HG03066 (cell line): ENCODE data around the gene SEPTIN12.
"Not testable (repeated sequence)": the region's sequence is repeated elsewhere in the genome, so short reads cannot be mapped to it uniquely, and the experiment has no call there.

ENCODE experiments used
- ATAC-seq: cut with Tn5 transposase; IDR thresholded peaks from one replicate; pipeline ENCODE4 v1.9.1; 2021; ENCODE audit warnings: low read depth; ENCODE audit not compliant: unreplicated experiment

Gene SEPTIN12

DNA sequence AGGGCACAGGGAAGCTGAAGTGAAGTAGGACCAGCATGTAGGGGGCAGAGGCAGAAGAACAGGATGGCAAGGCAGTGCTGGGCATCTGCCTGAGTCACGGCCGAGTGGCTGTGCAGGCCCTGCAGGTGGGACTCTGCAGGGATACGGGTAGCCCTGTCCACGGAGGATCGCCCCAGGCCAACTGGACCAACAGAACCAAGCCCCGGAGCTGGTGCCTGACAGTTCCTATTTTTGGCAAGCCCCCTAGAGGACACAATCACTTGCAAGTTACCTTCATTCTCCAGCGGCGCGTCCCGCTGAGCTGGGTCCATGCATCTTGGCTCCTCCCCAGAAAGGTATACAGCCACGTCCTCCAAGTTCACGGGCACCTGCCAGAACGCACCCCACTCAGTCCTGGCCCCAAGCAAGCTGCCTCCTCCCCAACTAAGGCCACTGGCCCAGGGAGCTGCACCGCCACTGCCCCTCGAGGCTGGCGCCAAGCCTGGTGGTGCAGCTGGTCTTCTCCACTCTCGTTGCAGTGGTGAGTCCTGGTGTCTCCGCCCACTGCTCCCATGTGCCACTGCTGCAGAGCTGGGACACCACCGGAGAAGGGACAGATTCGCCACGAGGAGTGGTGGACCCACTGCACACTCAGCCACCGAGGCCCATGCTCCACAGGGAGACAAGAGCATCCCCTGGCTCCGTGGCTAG lies 27.8 kb downstream of the SEPTIN12 start:
- ATAC-seq: no peak

DNA sequence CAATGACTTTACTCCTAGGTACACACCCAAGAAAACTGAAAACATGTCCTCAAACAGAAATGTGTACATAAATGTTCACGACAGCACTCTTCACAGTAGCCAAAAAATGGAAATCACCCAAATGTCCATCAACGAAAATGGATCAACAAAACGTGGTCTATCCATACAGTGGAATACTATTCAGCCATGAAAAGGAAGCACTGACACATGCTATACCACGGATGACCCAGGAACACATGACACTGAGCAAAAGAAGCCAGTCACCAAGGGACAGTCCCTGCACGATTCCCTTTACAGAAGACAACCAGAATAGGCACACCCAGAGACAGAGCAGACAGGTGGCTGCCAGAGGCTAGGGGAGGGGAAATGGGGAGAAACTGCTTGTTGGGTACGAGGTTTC lies 32.5 kb downstream of the SEPTIN12 start:
- ATAC-seq: no peak

DNA sequence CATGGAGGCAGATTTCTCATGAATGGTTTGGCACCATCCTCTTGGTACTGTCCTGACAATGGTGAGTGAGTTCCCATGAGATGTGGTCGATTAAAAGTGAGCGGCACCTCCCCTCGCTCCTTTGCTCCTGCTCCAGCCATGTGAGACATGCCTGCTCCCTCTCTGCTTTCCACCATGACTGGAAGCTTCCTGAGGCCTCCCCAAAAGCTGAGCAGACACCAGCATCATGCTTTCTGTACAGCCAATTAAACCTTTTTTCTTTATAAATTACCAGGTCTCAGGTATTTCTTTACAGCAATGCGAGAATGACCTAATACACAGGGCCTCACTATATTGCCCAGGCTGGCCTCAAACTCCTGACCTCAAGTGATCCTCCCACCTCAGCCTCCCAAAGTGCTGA lies 33.3 kb downstream of the SEPTIN12 start:
- ATAC-seq: no peak

DNA sequence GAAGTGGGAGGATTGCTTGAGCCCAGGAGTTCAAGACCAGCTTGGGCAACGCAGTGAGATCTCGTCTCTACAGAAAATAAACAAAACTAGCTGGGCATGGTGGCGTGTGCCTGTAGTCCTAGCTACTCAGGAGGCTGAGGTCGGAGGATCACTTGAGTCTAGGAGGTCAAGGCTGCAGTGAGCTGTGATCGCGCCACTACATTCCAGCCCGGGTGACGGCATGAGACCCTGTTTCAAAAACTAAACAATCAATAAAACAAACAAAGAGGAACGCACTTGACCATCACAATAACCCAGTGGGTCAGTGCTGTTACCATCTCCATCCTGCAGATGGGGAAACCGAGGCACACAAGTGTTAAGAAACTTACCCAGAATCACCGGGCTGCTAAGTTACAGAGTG lies 34.9 kb downstream of the SEPTIN12 start:
- ATAC-seq: no peak

DNA sequence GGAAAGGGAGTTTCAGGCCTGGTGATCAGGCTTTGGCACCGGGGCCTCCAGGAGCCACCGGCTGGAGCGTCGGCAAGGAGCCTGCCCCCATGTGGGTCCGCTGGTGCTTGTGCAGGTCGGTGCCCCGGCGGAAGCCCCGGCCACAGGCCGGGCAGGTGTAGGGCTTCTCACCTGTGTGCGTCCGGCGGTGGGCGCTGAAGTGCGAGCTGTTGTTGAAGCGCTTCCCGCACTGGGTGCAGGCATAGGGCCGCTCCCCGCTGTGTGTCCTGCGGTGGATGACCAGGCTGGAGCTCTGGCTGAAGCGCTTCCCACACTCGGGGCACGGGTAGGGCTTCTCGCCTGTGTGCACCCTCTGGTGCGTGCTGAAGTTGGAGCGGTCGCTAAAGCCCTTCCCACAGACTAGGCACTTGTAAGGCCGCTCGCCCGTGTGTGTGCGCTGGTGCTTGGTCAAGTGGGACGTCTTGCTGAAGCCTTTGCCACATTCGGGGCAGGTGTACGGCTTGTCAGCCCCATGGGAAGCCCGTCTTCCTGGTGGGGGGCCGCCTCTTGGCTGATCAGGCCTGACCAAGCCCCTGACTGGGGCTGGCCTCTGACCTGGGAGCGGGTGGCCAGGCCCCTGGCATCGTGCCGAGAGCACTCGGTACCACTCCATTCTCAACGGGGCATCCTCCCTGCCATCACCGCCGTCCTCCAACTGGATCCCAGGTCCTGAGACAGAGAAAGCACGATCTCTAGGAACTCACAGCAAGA lies 35.6 kb downstream of the SEPTIN12 start:
- no peak for ATAC-seq

DNA sequence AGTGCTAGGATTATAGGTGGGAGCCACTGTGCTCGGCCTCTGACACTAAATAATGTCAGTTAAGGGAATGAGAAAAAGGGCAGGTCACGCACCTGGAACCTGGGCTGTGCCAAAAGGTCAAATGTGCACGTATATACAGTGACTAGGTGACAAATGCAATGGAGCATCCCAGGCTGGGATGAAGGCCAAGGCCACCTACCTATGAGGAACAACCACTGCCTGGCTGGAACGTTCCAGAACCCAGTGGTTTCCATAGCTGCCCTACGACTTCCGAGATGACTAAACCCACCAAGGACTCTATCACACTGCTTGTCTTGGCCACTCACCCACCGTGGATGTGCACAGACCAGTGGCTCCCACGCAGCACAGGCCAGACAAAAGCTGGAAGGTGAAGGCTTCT lies 37.2 kb downstream of the SEPTIN12 start:
- ATAC-seq: no peak

DNA sequence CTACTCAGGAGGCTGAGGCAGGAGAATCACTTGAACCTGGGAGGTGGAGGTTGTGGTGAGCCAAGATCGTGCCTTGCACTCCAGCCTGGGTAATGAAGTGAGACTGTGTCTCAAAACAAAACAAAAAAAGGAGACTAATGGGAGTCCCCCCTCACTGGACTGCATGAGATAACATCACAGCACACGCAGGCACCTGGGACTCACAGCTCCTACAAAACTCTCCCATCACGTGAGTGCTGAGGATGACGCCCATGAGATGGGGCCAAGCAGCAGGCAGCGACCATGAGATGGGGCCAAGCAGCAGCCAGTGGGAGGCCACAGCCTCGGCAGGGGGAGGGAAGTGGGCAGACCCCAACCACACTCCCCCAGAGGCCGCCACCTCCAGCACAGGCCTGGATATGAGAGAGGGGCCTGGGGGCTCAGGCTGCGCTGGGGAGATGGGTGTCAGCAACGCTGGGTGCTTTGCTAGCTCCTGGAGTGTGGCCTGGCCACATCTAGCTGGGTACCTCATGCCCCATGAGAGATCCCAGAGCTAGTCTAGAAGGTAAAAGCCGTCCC lies 38.4 kb downstream of the SEPTIN12 start:
- ATAC-seq: no peak

DNA sequence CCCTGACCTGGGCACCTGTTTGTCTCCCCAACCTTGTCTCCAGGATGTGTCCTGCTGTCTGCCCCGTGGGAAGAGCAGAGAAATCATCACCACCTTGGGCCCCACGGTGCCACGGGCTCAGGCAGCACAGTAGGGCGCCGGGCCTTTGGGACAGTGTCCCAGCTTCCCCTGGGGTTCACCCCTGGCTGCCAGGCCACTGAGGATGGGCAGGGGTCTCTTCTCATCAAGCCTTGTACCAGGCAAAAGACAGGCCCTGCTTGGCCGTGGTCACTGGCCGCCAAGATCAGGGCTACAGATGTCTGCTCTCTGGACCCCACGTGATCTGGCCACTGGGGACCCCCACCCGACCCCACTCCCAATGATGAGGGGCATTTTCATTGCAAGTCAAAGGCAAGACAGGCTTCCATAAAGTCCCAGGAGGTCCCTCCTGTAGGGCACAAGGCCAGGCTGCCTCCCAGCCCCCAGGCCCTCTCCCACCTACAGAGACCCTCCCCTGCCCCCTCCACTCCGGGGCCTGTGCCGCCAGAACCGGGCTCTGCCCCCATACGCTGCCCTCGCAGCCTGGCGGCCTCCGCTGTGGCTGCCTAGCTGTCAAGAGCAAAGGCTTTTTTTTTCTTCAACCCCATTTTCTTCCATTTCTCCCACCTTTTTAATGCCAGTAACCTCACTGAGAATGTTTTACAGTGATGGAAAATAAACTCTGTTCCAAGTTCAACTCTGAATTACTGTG lies 39.3 kb downstream of the SEPTIN12 start:
- no peak for ATAC-seq

DNA sequence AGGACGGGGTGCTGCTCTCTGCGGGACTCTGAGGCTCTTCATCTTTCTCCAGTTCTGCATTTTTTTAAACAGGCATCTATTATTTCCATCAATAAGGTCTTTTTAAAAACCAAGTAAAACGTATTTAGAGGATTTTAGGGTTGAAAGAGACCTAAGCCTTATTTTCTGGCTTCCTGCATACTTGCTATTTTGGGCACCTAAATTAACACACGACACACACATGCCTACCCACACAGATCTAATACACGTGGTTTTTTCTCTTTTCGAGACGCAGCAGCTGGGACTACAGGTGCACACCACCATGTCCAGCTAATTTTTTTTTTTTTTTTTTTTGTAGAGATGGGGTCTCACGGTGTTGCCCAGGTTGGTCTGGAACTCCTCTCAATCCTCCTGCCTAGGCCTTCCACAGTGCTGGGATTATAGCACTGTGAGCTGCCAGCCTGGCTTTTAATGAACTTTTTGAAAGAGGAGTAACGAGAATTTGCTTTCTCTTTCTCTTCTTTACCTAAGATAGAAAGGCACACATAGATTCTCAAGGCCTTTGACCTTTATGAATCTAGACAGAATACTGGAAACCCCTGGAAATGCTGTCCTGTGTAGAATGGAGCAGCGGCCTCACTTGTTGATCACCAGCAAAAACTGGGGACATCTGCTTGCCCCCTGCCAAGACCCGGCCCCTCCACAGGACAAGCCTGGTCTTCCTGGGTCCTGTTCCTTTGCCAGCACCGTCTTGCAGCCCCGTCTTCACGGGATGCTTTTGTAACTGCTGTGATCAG lies 40.1 kb downstream of the SEPTIN12 start:
- no peak for ATAC-seq

DNA sequence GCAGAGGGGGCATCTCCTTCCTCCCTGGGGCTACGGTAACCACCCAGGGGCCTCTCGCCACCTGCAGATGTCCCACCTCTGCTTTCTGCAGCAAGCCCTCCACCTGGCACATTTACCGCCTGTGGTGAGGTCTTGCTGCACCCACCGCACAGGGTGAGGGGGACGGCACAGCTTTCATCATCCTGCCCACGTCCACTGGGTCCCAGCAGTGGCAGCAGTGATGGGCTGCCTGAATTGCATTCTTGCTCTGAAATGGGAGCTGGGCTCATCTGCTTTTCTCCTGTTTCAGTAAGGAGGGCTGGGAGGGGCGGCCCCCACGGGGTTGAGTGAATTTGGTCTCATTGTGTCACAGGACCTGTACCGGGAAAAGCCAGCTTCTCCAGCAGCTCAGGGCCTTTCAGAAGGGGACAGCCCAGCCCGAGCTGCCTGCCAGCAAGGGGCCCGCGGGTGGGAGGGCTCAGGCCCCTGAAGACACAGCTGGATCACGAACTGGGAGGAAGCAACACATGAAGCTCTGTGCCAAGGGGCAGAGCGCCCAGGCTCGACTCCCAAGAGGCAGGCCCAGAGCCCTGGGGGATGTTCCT lies 41.1 kb downstream of the SEPTIN12 start:
- no peak for ATAC-seq

DNA sequence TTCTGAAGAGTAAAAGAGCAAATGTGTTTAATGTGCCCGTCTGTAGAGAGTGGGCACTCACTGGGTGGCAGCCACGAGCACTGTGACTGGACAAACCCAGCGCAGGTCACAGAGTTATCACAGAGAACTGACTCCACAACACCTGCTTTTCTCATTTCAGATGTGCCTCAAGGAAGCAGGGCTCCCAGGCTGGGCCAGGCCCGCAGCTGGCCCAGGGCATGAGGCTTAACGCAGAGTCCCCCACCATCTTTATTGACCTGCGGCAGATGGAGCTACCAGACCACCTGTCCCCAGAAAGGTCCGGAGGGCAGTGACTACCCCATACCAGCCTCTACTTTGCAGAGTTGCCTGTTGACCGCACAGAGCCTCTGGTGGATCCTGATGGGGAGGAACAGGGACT lies 41.9 kb downstream of the SEPTIN12 start:
- no peak for ATAC-seq

DNA sequence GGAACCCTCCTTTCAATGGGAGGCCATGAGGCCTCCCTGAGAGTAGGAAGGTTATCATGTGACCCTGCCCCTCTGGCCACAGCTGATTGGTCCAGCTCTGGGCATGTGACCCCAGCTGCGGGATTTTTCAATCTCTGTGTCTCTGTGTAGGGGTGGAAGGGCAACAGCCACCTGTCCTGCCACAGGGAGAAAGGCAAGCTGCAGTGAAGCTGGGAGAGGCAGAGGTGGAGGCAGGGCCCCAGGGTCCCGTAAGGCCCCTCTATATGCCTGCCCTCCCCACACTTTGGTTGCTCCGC lies 42.9 kb downstream of the SEPTIN12 start:
- ATAC-seq: no peak

DNA sequence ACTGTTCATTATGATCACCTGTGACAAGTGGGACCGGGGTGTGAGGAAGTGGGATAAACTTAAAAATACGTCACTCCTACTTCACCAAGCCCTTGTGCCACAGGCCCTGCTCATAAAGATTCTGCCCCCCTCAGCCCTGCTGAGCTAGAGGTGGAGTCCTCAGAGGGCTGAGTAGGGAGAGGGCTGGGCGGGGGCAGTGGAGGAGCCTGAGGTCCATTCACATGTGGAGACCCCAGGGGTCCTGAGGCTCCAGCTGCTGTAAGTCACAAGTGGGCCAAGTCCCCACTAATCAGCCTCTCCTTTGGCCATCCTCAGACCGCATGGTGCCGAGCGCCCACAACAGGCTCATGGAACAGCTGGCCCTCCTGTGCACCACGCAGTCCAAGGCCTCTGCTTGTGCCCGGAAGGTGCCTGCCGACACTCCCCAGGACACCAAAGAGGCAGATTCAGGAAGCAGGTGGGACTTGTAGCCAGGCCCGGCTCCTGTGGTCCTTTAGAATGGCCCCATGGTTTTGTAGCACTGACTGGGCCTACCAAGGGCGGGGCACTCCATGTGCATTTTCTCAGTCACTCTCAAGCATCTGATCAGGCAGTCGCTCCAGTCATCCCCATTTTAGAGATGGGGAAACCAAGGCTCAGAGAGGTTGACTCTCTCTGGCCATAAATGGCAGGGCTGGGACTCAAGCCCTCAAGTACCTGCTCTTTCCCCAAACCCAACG lies 43.4 kb downstream of the SEPTIN12 start:
- no peak for ATAC-seq

DNA sequence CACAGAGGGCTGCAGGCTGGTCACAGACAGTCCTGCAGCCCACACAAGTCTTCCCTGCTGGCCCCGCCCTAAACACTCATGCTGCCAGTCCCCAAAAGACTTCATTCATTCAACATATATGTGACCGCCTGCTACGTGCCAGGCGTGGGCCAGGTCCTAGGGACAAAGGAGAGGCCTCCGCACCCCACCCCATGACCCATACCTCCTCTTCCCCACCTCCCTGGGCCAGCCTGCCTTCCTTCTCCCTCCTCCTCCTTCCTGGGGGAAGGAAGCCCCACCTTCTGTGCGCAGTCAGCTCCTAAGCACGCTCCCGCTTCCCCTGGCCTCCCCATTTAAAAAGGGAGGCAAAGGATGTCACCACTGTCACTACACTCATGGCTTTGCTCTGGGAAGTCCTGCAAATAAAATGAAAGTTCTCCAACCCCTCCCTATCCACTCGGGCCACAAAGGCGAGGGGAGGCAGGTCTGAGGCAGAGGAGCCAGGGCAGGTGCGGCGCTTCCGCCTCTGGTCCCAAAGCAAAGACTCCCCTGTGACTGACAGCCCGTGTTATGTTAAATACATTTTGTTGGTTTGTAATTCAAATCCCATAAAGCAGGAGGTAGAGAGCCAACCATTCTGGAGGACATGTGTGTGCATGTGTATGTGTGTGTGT lies 44.8 kb downstream of the SEPTIN12 start:
- no peak for ATAC-seq

DNA sequence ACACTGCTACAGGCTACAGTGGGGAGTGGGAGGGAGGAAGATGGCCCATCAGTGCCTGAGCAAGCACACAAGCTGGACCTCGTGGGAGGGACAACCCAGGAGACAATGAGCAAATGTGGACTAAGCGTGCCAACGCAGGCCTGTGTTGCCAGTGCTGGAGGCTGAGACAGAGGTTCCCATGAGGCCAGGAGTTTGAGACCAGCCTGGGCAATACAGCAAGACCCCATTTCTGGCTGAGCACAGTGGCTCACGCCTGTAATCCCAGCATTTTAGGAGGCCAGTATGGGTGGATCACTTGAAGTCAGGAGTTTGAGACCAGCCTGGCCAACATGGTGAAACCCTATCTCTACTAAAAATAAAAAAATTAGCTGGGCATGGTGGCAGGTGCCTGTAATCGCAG lies 49.8 kb downstream of the SEPTIN12 start:
- not testable (repeated sequence) for ATAC-seq

DNA sequence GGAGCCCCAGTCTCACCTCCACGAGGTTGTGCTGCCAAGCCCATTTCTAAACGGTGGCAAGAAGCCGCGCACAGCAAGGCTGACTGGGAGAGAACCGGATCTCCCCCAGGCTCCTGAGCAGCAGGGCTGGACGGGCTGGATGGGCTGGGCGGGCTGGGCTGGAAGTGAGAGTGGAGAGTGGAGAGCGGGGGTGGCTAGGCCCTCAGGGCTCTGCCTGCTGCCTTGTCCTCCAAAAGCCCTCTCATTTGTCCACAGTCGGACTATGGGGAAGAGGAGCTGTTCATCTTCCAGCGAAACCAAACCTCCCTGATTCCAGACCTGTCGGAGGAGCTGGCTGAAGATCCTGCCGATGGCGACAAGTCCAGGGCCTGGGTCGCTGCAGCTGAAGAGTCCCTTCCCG lies 50.6 kb downstream of the SEPTIN12 start:
- ATAC-seq: no peak

DNA sequence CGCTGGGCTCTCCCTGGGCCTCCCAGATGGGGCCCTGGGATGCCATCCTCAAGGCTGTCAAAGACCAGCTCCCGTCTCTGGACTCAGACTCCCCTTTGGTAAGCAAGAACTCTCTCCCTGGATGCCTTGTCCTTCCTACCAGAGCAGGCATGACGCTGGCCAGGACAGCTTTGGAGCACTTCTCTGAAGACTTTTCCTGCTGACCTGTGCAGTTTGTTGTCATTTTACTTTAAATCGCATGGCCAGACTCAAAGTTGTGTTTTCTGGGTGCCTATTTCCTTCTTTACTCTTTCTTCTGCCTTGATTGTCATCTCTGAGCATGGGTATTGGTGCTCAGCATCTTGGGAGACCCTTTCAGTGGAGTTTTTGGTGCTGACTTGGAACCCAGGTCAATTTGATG lies 51.6 kb downstream of the SEPTIN12 start:
- no peak for ATAC-seq

DNA sequence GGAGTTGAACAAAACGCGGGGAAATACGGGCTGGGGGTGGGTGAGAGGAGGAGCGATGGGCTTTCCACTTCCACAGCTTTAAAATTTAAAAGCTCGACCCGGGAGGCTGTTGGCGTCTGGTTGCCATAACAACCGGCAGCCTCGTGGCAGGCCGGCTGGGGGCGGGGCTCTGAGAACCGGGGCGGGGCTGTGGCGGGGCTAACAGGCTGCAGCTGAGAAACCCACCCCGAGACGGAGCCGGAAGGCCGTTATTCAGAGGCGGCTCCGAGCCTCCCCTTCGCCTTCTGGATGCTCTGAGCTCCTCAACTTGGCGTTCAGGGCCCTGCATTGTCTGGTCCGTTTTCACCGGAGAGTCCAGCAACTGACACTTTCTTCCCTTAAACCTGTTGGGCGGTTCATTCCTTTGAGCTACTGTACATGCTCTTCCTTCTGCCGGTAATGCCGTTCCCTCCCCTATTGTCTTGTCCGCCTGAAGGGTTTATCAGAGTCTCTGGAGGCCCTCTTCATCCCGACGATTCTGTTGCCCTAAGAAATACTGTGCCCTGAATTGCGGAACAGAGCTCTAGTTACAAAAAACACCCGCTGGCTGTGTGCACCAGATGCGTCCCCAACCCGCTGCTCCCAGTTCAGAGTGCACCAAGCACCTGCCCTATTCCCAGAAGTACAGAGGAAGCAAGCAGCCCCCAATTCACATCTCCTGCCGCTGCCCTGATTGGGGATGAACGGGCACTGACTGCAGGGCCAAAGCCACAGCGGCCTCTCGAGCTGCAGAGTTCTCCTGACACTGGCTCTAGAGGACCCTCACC lies 53.2 kb downstream of the SEPTIN12 start:
- ATAC-seq: peak; percentile 70
